GM23248 (cell line): ENCODE data around the gene MGP.

Experiments used
- EZH2 ChIP-seq: fragments of 200-600 bp; sonication (generic); IDR thresholded peaks from 2 replicates; pipeline ENCODE4 v1.6.1; 2018; ENCODE audit warnings: antibody characterized with exemption, mild to moderate bottlenecking; ENCODE audit not compliant: insufficient read depth, poor library complexity, severe bottlenecking
- EZH2phosphoT487 ChIP-seq: fragments of 200-600 bp; sonication (generic); IDR thresholded peaks from 2 replicates; pipeline ENCODE4 v1.6.1; 2018; ENCODE audit warnings: antibody characterized with exemption, moderate library complexity, mild to moderate bottlenecking, low read depth; ENCODE audit not compliant: insufficient read depth

- TF ChIP-seq EZH2 (no peak), EZH2phosphoT487 (no peak)
Measured at GRCh38 chr12:14844401-14844800, 41.3 kb downstream of the MGP start.
